Testis (tissue), 2 donors: ENCODE results near the gene PPP6R1.

Source experiments
- POLR2A ChIP-seq: fragments of 450-650 bp; IDR thresholded peaks from one replicate; pipeline ENCODE4 v1.6.1; 2017; ENCODE audit warnings: antibody characterized with exemption, mild to moderate bottlenecking, moderate library complexity
- TF ChIP-seq, protein P1 (sequence below), 3 experiments: fragments of 450-650 bp in 2 of 3; fragments of 200-600 bp in 1 of 3; sonication (generic) in 1 of 3; IDR thresholded peaks; one replicate each; pipeline ENCODE4 v1.5.1; 2016 to 2019; ENCODE audit warnings: antibody characterized with exemption in 3 of 3, mild to moderate bottlenecking in 2 of 3, moderate library complexity in 1 of 3

DNA sequence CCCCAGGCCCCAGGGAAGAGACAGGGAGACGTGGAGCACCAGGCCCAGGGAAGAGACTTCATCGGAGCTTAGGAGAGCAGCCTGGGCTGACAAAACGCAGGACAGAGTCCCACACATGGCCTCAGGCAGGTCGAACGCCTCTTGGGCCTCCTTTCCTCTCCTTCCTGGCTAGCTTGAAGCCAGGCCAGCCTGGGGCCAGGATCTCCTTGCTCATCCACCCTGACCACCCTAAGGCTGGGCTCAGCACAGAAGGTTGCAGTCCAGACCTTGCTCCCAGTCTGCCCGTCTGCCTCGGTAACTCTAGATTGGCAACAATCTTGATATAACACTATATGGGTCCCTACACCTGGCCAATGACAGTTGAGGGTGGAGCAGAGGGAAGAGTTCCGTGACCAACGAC, 10.1 kb downstream of the PPP6R1 start:
- TF ChIP-seq, protein P1, sequence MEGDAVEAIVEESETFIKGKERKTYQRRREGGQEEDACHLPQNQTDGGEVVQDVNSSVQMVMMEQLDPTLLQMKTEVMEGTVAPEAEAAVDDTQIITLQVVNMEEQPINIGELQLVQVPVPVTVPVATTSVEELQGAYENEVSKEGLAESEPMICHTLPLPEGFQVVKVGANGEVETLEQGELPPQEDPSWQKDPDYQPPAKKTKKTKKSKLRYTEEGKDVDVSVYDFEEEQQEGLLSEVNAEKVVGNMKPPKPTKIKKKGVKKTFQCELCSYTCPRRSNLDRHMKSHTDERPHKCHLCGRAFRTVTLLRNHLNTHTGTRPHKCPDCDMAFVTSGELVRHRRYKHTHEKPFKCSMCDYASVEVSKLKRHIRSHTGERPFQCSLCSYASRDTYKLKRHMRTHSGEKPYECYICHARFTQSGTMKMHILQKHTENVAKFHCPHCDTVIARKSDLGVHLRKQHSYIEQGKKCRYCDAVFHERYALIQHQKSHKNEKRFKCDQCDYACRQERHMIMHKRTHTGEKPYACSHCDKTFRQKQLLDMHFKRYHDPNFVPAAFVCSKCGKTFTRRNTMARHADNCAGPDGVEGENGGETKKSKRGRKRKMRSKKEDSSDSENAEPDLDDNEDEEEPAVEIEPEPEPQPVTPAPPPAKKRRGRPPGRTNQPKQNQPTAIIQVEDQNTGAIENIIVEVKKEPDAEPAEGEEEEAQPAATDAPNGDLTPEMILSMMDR (IDR thresholded peaks at IDR 0.05) = no peak
- no peak for TF ChIP-seq POLR2A
